Stimulated activated CD4-positive, alpha-beta T cell treated with anti-CD3 and anti-CD28 coated beads, TNF-alpha, amount 100 ng/mL, for 48 hours (primary cell): ENCODE results near the gene CSMD2.

Source experiments
- DNase-seq, 3 donors: peaks; one replicate each; pipeline ENCODE4 v3.0.0-alpha.2; 2020; ENCODE audit warnings: low read depth in 3 of 3

Gene CSMD2

DNA sequence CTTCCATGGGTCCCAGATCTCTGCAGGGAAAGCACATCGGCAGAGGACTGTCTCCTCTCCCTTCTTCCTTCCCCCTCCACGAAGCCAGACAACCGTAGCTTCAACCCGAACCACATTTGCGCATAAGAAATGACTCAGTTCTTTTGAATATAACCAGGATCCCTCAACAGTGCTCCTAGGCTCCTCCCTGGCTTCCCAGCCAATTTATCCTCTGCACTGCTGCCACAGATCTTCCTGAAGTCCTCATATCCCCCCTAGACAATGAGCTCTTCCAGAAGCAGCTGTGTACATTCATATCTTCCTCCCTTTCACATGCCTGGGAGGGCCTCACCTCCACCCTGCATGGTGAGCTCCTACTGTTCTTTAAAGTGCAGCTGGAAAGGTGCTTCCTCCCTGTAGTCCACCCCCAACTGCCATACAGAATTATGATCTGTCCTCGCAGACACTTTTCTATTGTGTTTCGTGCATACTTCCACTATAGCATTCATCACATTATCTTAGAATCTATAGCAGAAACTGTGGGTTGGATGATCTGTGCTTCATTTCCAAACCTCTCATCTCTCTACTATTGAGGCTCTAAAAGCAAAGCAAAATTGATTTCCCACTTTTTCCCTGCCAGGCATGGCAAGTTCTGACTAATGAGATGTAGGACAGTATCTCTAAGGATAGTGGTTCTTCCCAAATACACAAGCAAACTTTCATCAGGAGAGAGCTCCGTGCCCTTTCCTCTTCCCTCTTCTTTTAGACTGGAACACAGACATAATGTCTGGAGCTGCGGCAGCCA, 480.4 kb downstream of the CSMD2 start:
- DNase-seq: no peak

DNA sequence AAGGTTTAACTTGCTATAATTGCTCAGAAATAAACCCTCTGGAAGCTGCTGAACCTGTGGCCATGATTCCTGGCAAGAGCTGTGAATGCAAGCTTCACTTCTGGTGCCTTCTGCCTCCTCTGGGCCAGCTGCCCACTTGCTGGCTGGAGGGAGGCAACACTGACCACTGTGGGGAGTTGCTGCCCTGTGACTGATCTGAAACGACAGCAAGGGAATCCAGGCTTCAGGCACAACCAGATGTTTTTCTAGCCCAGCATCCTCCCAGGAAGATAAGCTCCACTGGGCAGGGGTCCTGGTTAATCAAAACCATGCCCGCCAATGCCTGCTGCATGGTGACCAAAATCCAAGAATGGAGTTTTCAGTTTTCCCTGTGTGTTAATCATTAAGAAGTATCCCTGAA, 481.1 kb downstream of the CSMD2 start:
- DNase-seq: no peak

DNA sequence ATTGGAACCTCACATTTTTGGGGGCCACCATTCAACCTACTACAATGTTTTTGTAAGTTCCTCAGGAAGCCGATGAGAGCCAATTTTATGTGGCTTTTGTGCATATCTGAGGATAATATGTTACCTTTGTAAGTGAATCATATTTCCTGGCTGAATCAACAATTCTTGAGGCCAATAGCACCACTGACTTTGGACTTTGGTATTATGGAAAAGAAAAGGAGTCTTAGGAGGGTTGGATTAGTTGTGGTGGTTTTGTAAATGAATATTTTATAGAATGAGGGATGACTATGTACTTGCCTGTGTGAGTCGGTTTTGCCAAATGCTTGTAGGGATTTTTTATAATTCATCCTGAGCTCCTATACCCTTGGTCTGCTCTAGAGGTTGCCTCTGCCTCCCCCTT, 482.7 kb downstream of the CSMD2 start:
- no peak for DNase-seq

DNA sequence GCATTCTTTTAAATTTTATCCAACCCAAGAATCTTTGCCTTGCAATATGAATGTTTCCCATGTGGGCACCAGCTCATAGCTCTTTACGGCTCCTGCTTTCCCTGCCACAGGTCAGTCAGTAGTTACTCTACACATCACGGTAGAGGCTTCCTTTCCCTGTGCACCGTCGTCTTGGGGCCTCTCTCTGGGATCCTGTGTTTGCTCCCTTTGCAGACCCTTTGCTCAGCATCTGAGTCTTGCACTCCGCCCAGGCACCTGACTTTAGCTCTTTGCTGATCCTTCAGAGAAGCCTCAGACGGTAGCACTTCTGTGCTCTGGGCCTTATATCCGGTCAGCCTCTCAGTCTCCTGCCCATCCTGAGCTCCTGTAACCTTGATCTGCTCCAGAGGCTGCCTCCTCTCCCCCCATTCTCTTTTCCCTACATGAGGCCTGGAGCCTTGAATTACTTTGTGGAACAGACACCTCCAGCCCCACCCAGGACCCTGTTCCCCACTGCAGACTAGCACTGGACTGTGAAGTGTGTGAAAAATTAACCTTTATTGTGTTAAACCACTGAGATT, 484.7 kb downstream of the CSMD2 start:
- DNase-seq: no peak

DNA sequence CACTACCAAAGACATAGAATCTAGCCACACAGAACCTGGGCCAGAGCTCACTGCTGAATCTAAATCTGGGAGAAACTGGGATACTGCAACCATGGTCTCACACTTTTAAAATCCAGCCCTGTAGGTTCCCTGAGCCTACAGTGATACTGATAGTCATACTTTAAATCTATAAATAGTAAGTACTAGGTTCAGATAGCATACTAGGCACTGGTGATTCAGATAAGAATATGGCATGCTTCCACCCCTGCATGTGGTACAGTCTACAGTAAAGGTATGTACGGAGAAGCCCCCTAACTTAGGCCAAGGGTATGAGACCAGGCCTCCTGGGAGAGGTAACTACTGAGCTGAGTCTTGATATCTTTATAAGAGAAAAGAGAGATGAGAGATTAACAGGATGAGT, 494.5 kb downstream of the CSMD2 start:
- DNase-seq: no peak

DNA sequence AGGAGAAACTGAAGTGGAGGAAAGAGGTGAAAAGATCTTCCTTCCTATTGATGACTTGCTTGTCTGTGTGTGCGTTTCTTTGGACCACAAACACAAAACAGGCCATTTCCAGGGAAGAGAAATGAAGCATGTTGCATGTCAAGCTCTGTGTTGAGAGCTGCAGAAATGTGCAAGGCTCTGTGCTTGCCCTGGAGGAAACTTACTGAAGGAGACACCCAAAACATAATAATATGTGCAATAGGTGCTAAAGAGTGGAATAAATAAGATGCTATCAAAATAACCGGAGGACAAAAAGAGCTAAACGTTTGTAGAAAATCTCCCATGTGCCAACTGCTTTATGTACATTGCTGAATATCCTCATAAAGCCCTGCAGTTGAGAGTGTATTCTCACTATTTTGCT, 496.3 kb downstream of the CSMD2 start:
- no peak for DNase-seq

DNA sequence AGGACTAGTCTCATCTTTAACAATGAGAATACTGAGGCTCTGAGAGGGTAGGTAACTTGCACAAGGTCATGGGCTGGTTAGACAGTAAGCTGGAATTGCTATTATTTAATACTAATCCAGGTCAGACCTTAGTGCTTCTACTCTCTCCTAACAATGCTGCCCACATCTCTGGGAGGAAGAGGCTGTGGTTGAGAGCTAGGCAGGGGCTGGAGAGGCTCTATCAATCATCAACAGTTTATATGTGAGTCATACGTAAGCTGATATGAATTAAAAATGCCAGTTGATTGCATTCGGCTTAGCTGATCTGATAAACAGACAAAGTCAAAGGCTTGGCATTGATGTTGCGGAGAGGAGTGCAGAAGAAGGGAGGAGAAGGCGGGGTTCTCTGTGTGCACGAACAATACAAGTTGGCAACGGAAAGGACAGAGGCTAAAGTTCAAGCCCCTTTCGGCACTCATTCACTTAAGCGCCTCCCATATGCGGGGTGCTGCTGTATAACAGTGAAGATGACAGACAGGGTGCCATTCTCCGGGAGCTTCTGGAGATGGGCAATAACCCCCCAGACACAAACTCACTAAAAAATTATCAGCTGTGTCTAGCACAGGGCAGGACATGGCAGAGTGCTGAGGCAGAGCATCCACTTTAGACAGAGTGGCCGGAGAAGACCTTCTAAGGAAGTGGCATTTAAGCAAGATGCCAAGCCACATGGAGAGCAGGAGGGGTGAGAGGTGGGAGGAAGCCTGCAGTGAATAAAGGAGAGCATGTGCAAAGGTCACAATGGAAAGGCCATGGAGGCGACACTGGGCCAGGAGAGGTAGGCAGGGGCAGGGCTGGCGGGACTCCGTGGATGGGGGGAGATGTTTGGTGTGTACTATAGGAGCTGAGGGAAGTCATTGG, 497.4 kb downstream of the CSMD2 start:
- DNase-seq: no peak

DNA sequence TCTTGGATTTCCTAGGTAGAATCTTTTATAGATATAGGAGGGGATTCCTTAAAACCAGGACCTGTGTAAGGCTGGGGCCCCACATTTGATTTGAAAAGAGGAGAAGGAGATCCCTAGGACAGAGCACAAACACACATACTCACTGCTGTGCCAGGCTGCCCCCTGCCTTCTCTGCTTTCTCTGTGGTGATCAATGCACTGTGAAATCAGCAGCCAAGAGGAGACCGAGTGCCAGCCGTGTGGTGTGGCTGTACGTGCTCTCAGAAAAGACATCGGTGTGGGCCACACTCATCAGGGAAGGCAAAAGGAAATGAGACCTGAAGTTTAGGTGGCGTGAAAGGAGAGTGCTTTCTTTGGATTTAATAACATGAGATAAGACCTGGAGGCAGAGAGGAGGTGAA, 498.4 kb downstream of the CSMD2 start:
- DNase-seq: no peak

DNA sequence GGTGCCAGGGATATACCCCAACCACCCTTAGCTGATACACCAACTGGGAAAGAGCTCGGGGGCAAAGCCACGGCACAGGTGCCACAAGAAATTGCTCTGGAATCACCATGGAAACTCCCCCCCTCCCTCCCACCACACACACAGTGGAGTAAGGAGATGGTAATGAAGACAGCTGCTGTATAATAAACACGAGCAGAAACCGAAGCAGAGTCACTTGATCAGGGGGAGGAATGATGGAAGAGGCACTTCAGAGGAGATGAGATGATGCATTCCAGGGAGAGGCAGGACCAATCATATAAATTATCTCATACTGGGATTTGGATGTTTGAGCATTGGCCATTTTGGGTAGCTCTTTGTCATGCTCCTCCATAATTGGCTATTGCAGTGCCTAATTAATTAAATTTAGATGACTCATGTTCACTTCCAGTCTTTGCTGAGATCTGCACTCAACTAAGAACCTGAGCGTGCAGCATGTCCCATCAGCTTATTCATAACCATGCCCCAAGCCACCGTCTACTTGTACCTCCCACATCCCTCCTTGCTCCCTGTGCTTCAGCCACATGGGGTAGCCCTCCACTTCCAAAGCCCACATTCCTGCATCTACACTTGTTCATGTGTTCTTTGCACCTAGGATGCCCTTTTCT, 503.1 kb downstream of the CSMD2 start:
- DNase-seq: no peak

DNA sequence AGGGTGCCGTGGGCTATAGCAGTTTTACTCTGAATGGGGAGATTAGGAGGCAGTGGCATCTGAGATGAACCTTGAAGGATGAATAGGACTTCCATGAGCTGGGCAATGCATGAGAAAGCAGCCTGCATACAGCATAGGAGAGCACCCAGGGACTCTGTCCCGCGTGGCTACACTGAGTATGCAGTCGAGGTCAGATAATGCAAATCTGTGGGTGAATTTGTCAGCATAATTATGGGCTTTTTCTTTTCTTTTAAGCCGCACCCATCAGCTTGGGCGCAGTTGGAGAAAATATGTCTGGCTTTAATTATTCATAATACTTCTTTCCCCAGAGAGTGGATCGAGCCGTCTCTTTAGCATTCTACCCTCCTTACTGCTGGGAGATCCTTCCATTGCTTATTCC, 504.1 kb downstream of the CSMD2 start:
- DNase-seq: no peak

DNA sequence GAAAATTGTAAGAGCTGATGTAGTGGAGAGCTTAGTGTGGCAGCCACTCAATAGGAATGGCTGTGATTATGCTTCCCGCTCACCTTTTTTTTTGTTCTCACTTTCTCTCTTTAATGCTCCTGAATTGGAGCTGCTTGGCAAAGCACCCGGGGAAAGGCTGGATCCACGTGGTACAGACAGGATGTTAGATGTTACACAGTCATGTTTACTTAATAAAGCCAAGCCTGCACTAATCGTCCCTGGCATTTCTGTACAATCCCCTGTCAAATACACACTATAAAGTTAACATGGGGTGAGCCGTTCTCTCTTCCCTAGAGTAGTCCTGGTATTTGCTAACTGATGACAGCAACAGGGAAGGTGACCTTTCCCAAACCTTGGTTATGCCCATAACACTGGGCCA, 504.8 kb downstream of the CSMD2 start:
- DNase-seq: no peak

DNA sequence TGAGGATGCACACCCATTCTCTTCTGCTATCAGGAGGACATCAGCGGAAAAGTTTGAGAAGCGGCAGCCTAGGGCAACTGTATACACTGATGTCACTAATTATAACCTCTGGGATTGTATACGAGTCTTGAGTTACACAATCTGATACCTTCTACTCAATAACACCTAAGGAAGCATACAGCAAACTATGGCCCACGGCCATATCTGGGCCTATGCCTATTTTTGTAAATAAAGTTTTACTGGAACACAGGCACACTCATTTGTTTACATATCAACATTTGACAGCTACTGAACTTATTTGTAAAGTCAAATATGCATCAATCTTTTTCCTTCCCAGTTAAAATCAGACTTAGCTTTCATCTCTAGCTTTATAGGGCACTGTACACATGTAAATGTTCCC, 505.4 kb downstream of the CSMD2 start:
- no peak for DNase-seq

DNA sequence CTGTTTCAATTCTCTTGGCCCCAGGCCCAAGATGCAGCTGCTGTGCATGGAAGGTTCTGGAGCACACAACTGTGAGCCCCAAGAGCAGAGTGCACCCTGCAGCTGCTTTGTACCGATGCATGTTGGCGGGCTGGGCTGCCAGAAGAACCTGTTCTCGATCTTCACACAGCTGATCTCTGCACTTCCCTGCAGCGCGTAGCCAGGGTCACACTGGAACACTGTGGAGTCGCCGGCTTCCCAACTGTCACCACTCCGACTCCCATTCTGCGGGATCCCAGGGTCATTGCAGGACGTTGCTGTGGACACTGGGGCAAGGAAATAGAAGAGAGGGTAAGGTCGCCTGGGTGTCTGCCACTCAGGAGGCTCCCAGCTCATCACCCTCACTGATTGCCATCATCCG, 507.2 kb downstream of the CSMD2 start:
- no peak for DNase-seq

DNA sequence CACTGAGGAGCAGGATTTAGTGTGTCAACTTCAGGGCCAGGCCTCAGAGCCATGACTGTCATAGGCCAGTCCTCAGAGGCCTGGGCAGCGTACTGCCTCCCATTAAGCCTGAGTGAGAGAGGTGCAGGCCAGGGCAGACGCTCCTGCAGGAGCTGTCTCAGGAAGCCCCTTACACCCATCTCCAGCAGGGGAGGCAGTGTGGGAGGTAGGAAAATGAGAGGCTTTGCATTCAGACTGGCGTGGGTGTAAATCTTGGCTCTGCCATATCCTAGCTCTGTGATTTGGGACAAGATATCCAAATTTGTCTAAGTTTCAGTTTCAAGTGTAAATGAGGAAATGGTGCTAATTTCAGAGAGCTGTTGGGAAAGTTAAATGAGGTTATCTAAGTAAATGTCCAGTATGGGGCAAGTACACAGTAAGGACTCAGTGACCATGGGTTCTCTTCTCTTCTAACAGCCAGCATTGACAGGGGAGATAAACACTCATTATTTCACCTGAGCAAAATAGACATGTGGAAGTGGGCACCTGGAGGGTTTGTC, 508.5 kb downstream of the CSMD2 start:
- DNase-seq: no peak

DNA sequence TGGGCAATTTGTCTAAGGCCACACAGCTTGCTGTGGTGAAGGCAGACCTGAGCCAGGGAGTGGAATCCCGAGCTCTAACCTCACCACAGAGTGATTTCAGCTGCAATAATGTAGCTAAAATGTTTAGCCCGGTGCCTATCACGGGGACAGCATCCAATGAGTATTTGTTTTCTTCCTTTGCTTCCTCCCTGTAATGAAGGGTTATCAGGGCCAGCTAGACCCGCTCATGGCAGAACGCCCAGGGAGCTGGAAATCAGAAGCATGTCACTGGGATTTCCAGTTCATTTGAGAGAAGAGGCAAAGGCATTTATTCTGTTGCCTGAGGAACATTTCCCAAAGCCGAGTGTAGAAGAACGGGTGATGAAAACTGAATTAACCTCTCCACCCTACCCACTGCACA, 509.5 kb downstream of the CSMD2 start:
- DNase-seq: no peak

DNA sequence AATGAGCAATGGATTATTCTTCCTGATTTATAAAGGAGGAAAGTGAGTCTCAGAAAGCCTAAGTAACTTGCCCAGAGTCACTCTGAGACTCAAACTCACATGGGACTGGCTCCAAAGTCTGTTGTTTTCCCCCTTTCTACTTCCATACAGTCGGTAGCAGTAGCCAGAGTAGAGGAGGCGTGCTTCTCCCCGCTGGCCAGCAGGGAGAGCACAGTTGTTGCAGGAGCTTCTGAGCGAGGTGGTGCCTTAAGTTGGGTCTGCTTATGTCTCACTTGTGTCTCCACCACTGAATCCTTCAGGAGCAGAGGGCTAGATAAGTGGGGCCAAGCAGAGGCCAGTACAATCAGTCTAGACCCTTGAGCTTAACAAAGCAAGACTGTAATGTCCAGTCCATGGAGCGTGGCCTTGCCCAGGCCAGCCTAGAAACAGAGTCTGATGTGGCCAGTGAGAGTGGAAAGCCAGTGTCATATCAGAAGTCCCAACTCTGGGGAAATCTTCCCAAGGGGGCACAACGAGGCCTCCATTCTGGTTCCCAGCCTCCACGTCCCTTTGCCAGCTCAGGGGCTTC, 510.7 kb downstream of the CSMD2 start:
- DNase-seq: no peak

DNA sequence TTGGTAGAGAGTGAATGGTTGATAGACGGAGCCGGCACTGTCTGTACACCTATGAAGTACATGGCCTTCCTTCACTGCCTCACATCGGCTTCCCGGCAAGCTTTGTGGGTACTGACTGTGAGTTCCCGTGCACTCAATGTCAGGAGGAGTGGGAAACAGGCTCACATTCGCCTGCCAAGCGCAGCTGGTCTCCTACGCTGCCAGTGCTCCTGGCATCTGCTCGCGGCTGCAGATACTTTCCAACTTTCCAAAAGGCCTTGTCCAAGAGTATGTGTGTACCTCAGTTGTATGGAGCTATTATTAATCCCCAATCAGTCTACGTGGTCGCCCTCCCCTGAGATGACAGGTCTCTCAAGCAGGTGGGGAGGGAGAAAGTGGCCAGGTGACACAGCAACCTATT, 511.8 kb downstream of the CSMD2 start:
- DNase-seq: no peak

DNA sequence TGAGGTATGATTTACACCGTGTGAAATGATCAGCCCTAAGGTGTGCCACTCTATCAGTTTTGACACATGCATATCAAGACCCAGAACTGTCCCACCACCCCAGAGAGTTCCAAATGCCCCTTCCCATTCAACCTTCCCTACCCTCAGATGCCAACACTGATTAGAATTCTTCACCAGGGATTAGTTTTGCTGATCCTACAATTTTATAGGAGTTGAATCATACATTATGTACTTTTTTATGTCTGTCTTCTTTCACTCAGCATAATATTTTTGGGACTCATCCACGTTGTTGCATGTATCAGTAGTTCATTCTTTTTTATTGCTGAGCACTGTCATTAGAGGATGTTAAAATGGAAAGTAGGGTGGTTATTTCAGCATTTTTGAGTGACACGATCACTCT, 514.3 kb downstream of the CSMD2 start:
- DNase-seq: no peak

DNA sequence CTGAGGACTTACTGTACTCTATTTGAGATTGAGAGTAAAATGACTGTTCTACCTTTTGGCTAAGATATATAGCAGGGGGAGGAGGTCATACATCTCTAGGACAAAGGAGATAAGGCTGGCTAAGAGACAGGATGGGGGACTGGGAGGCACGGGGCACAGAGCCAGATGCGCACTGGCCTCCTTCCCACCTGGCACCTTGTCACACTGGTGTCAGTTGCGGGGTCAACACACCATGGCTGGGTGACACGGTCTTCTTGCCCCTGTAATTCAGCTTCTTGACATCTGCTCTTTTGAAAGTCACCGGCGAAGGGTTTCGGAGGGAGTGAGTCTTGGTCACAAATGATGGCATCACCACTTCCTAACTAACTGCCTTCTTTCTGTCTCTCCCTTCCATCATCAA, 515.3 kb downstream of the CSMD2 start:
- DNase-seq: no peak

DNA sequence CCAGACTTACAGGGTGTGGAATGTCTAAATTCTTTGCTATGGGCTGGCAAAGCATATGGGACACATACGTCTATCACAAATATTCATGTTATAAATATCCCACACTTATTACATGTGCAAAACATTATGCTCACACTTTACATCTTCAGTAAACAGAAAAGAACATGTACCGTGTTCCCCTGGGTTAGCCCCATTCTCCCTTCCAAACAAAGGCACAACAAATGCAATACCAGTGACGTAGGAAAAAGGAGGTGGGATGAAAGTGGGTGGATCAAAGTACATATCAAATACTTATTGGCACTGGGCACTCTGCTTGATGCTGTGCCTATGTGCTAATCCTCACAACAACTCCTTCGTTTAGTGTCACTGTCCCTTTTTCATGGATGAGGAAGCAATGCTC, 521.8 kb downstream of the CSMD2 start:
- no peak for DNase-seq

DNA sequence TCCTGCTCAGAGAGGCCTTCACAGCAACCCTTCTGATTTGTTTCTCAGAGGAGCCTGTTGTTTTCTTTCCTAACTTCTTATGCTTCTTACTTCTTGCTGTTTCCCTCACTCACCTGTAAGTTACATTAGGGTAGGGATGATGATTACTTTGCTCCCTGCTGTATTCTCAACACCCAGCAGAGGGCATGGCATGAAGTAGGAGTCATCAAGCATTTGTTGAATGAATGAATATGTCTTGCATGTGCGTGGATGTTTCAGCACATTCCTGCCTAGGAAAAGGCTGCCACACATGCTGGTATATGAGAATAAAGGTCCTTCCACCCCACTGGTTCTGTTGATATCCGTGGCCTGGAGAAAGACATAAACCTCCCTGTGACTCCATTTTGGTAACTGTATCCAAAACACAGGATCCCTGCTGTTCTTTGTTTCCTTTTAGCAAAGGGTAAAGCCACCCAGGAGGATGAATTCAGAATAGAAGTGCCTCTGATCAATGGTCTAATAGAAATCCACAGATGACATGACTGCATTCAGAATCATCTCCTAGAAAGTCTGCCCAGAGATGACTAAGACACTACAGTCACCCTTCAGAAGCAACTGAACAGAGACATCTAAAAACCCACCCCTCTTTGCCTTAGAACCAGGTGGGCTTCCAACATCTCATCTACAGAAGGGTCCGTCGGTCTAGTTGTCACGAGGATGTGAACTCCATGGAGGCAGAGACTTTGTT, 523.8 kb downstream of the CSMD2 start:
- DNase-seq: no peak
